Progenitor cell of endocrine pancreas (in vitro differentiated cells): ENCODE measurements around the gene AMBP. TPM values are rescaled to one million over a fixed set of nuclear protein-coding genes. Genes with fewer than 3 reads are reported as not detected.
A peak's percentile ranks its signal among the peaks of the same experiment; 100 is the strongest.

Experiments used
- DNase-seq: peaks from one replicate; pipeline ENCODE4 v3.0.0; 2021; ENCODE audit warnings: low spot score; ENCODE audit not compliant: unreplicated experiment
- H3K27ac Mint-ChIP-seq: 2 replicates; pipeline ENCODE4 v1.8.0; 2021; ENCODE audit warnings: mild to moderate bottlenecking, moderate library complexity, mixed read lengths
- H3K27me3 Mint-ChIP-seq: 2 replicates; pipeline ENCODE4 v1.8.0; 2021; ENCODE audit warnings: mixed read lengths
- H3K36me3 Mint-ChIP-seq: 2 replicates; pipeline ENCODE4 v1.8.0; 2022; ENCODE audit warnings: mixed read lengths; ENCODE audit not compliant: insufficient read depth
- H3K4me1 Mint-ChIP-seq: 2 replicates; pipeline ENCODE4 v1.8.0; 2021; ENCODE audit warnings: low read depth, mixed read lengths
- H3K4me3 Mint-ChIP-seq: 2 replicates; pipeline ENCODE4 v1.8.0; 2021; ENCODE audit warnings: low read depth, mild to moderate bottlenecking, moderate library complexity, mixed read lengths
- H3K9me3 Mint-ChIP-seq: 2 replicates; pipeline ENCODE4 v1.8.0; 2021; ENCODE audit warnings: low read depth, mixed read lengths
- total RNA-seq: library from RNA; stranded (reverse); gene quantifications from 2 replicates; pipeline ENCODE4 v1.2.1, GENCODE V29; 2021
- TF ChIP-seq, protein P1 (sequence below): fragments of 200-600 bp; sonication (generic); IDR thresholded peaks from one replicate; pipeline ENCODE4 v1.5.0; 2021; ENCODE audit warnings: antibody characterized with exemption, mild to moderate bottlenecking; ENCODE audit not compliant: unreplicated experiment

The AMBP gene
- total RNA-seq, 1 donor from 2014 or later: 678 TPM

DNA sequence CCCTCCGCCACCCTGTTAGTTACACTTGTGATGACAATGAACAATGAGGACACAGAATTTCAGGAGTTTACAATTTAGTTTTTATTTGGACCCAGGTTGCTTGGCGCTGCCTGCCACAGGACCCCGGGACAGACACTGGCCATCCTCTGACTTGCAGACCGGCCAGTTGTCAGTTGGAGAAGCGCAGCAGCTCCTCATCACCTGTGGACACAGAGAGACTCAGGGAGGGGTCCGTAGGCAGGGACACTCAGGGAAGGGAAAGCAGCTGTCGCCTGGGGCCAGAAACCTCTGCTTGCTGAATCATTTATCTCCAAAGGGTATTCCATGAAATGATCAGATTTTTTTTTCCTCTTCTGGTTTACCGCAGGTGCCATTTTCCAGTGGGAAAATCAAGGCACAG is 18.0 kb downstream of the AMBP start:
- no peaks in the 10 kb centered on the region for H3K9me3 Mint-ChIP-seq
- TF ChIP-seq, protein P1, sequence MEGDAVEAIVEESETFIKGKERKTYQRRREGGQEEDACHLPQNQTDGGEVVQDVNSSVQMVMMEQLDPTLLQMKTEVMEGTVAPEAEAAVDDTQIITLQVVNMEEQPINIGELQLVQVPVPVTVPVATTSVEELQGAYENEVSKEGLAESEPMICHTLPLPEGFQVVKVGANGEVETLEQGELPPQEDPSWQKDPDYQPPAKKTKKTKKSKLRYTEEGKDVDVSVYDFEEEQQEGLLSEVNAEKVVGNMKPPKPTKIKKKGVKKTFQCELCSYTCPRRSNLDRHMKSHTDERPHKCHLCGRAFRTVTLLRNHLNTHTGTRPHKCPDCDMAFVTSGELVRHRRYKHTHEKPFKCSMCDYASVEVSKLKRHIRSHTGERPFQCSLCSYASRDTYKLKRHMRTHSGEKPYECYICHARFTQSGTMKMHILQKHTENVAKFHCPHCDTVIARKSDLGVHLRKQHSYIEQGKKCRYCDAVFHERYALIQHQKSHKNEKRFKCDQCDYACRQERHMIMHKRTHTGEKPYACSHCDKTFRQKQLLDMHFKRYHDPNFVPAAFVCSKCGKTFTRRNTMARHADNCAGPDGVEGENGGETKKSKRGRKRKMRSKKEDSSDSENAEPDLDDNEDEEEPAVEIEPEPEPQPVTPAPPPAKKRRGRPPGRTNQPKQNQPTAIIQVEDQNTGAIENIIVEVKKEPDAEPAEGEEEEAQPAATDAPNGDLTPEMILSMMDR: no peak
- peaks cover 8% of the 10 kb centered on the region for H3K4me1 Mint-ChIP-seq
- no peak overlapping the region for H3K4me3 Mint-ChIP-seq
- DNase-seq: no peak
- H3K36me3 Mint-ChIP-seq: peaks cover 49% of the 10 kb centered on the region
- no peaks in the 10 kb centered on the region for H3K27me3 Mint-ChIP-seq
- peak overlapping the region; percentile 81 for H3K27ac Mint-ChIP-seq

DNA sequence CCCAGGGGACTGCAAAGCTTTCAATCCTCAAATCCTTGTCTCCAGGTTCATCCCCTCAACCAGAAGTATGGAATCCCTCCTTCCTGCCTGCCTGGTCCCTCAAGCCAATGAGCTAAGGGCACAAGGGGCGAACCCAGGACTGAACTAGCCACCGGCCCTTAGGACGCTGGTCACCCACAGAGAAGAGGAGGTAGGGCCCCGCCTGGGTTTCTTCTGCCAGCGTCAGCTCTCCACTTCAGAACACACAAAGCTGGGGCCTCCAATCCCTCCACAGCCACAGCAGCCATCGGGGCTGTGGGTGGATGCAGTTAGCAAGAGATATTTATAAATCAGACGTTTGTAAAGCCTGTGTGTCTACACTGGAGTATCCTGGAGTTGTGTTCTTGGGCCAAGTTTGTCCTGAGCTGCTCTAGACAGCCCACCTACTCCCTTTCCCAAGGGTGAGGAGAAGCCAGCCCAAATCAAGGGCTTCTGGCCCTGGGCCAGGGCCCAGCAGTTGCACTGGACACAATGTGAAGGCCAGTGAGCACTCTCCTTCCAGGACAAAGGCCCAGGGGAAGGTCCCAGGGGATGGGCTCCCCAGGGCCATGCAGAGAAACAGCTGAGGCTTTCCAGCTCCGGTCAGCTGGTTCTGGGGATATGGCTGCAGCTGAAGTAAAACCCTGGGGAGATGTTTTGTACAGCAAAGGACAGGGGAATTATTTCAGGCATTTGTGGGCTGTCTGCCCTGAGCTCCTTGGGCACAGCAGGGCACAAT is 18.9 kb downstream of the AMBP start:
- Mint-ChIP-seq H3K27ac (peak overlapping the region; percentile 81), H3K9me3 (no peaks in the 10 kb centered on the region), H3K27me3 (no peaks in the 10 kb centered on the region), H3K4me1 (peaks cover 8% of the 10 kb centered on the region), H3K36me3 (peaks cover 46% of the 10 kb centered on the region), H3K4me3 (no peak overlapping the region)
- TF ChIP-seq, protein P1: no peak
- no peak for DNase-seq

DNA sequence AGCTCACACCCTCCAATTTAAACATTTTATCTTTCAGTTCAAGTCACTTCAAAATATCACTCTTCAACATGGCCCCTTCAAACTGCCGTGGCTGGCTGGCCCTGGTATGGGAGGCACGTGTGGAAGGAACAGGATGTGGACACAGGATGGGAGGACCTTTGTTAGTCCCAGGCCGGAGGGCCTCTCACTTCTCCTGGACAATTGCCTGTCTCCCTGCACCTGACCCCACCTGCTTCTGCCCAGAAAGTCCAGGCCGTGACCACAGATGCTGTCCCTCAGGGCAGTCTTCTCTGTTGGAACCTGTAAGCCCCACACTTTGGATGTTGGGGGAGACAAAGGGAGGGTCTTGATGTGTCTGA is 19.4 kb downstream of the AMBP start:
- no peak for DNase-seq
- TF ChIP-seq, protein P1: no peak
- Mint-ChIP-seq H3K27ac (peak overlapping the region; percentile 81), H3K4me1 (peaks cover 8% of the 10 kb centered on the region), H3K36me3 (peaks cover 44% of the 10 kb centered on the region), H3K9me3 (no peaks in the 10 kb centered on the region), H3K4me3 (no peak overlapping the region), H3K27me3 (no peaks in the 10 kb centered on the region)

DNA sequence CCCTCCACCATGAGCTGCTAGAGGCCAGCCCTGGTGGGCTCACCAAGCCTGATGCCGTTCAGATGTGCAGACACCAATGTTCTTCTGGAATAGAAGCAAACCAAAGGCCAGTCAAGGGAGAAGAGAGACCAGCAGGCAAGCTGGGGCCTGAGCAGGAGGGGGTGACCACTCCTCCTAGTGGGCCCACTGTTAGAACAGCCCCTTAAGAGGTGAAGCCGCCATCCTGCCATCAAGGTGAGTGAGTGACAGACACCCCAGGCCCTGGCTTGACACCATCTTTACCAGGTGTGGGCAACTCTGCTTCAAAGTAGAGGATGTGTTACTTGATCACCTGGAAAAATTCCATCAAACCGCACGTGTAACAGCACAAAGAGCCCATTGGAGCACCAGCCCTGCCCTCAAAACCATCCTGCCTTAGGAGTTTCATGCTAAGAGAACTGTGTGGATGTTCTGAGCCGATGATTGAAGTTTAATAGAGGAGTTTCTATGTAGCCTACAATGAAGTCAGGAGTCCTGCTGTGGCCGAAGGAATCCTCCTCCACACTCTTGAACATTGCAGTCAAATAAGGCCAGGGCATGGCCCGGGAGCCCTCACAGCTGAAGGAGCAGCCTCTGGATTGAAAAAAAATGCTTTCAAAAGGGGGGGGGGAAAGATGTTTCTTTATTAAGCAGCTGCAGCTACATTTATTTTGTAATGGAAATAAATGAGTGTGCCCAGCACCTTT is 20.8 kb downstream of the AMBP start:
- peaks cover 5% of the 10 kb centered on the region for H3K4me1 Mint-ChIP-seq
- TF ChIP-seq, protein P1: no peak
- no peaks in the 10 kb centered on the region for H3K9me3 Mint-ChIP-seq
- H3K4me3 Mint-ChIP-seq: no peak overlapping the region
- no peak for DNase-seq
- H3K27ac Mint-ChIP-seq: peak overlapping the region; percentile 47
- peaks cover 39% of the 10 kb centered on the region for H3K36me3 Mint-ChIP-seq
- H3K27me3 Mint-ChIP-seq: no peaks in the 10 kb centered on the region

DNA sequence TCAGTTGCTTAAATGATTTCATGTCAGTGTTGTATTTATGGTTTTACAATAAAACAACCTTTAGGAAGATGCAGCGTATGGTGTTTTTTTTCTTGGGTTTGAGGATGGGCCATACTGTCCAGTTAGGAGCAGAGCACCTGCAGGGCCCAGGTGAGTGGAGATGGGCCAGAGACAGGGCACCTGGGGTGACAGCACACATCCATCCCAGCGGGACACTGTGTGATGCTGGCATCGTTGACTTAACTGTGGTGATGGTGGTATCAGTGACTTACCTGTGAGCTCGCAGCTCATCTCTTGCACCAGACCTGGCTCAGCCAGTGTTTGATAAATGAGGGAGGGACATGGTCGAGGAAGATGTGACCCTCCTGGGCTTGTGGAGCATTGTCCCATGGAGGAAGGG is 21.6 kb downstream of the AMBP start:
- Mint-ChIP-seq H3K9me3 (no peaks in the 10 kb centered on the region), H3K27ac (peak overlapping the region; percentile 31), H3K27me3 (no peaks in the 10 kb centered on the region), H3K4me1 (peaks cover 2% of the 10 kb centered on the region), H3K36me3 (peaks cover 38% of the 10 kb centered on the region), H3K4me3 (no peak overlapping the region)
- no peak for DNase-seq
- TF ChIP-seq, protein P1: no peak
